AG04450 (cell line): ENCODE measurements around the gene CTBP1. TPM values are rescaled to one million over a fixed set of nuclear protein-coding genes. Genes with fewer than 3 reads are reported as not detected.

Source experiments
- CTCF ChIA-PET: fragments of 300-600, 350-600 bp; formaldehyde crosslinking; extraction: SDS; loops from one replicate; lab custom pipeline; 2022; ENCODE audit warnings: antibody characterized with exemption, inconsistent platforms; lab: Charles Lee
- POLR2A ChIA-PET: fragments of 350-600 bp; formaldehyde crosslinking; extraction: SDS; loops from one replicate; lab custom pipeline; 2021; ENCODE audit warnings: antibody characterized with exemption, inconsistent platforms; lab: Yijun Ruan, JAX
- DNase-seq: peaks from one replicate; pipeline ENCODE4 v3.0.0-alpha.2; 2011; ENCODE audit warnings: low read depth, low spot score
- H3K27ac ChIP-seq: one replicate; pipeline ENCODE4 v1.5.1; 2012; ENCODE audit warnings: low read depth, low read length, control low read depth
- H3K27me3 ChIP-seq: one replicate; pipeline ENCODE4 v1.6.0; 2012; ENCODE audit warnings: low read length; ENCODE audit not compliant: control insufficient read depth, insufficient read depth
- H3K4me3 ChIP-seq: 2 replicates; pipeline ENCODE4 v1.5.1; 2011; ENCODE audit warnings: mild to moderate bottlenecking, low read depth, low read length, control low read depth
- H3K9me3 ChIP-seq: 2 replicates; pipeline ENCODE4 v1.5.1; 2012; ENCODE audit warnings: low read length; ENCODE audit not compliant: control insufficient read depth, insufficient read depth
- CTCF ChIP-seq: IDR thresholded peaks from 2 replicates; pipeline ENCODE4 v1.5.1; 2011; ENCODE audit warnings: low read depth, low read length, control low read depth, inconsistent platforms
- polyA plus RNA-seq: library from polyadenylated mRNA; depleted of rRNA; stranded (reverse); fragments of >200 nt; gene quantifications from 2 replicates; pipeline ENCODE4 v1.2.3, GENCODE V29; 2011

CTBP1 gene
- polyA plus RNA-seq, 1 experiment: 72.6 TPM

GRCh38 chr4:1231637-1232360, 17.1 kb downstream of the CTBP1 start:
- ChIA-PET POLR2A (no interaction called here), CTCF (no interaction called here)
- Histone ChIP-seq H3K9me3 (peaks cover 22% of the 10 kb centered on the region; the same call in 1 of the 2 replicates), H3K27ac (peak overlapping the region; percentile 2), H3K4me3 (no peak overlapping the region), H3K27me3 (no peaks in the 10 kb centered on the region)
- TF ChIP-seq CTCF: no peak
- no peak for DNase-seq

GRCh38 chr4:1230971-1231636, 17.8 kb downstream of the CTBP1 start:
- Histone ChIP-seq H3K4me3 (no peak overlapping the region), H3K27ac (no peak overlapping the region), H3K27me3 (no peaks in the 10 kb centered on the region), H3K9me3 (peaks cover 20% of the 10 kb centered on the region; the same call in 1 of the 2 replicates)
- CTCF ChIA-PET: no interaction called here
- POLR2A ChIA-PET: no interaction called here
- no peak for DNase-seq
- TF ChIP-seq CTCF: no peak

GRCh38 chr4:1230316-1230715, 18.6 kb downstream of the CTBP1 start:
- no peak for DNase-seq
- ChIA-PET POLR2A (no interaction called here), CTCF (no interaction called here)
- no peaks in the 10 kb centered on the region for H3K27me3 ChIP-seq
- no peak overlapping the region for H3K4me3 ChIP-seq
- peaks cover 17% of the 10 kb centered on the region; the same call in 1 of the 2 replicates for H3K9me3 ChIP-seq
- no peak overlapping the region for H3K27ac ChIP-seq
- TF ChIP-seq CTCF: no peak

- no peak overlapping the region for H3K27ac ChIP-seq
- H3K27me3 ChIP-seq: no peaks in the 10 kb centered on the region
- ChIA-PET POLR2A (no interaction called here), CTCF (no interaction called here)
- no peak for DNase-seq
- no peak overlapping the region for H3K4me3 ChIP-seq
- TF ChIP-seq CTCF: no peak
- peaks cover 17% of the 10 kb centered on the region; the same call in 1 of the 2 replicates for H3K9me3 ChIP-seq
Observed at GRCh38 chr4:1229117-1229849, 19.6 kb downstream of the CTBP1 start.

- Histone ChIP-seq H3K4me3 (no peak overlapping the region), H3K27ac (no peak overlapping the region), H3K9me3 (peaks cover 17% of the 10 kb centered on the region; the same call in 1 of the 2 replicates), H3K27me3 (no peaks in the 10 kb centered on the region)
- DNase-seq: no peak
- TF ChIP-seq CTCF: no peak
- CTCF ChIA-PET: no interaction called here
- POLR2A ChIA-PET: no interaction called here
Observed at GRCh38 chr4:1227816-1228215, 21.1 kb downstream of the CTBP1 start.
